GM18951 (cell line): ENCODE data around the gene AGXT2.
"Not testable (repeated sequence)": the region's sequence is repeated elsewhere in the genome, so short reads cannot be mapped to it uniquely, and the experiment has no call there.

Source experiments
- POLR2A ChIP-seq: IDR thresholded peaks from 4 replicates; pipeline ENCODE4 v1.6.1; 2011; ENCODE audit warnings: mild to moderate bottlenecking; ENCODE audit not compliant: insufficient read length, insufficient read depth; ENCODE audit errors: extremely low read depth
- in situ Hi-C: fragments of 300-500 bp; cut with MboI; formaldehyde crosslinking; loops from one replicate; pipeline ENCODE4 v1.12.0; 2022; ENCODE audit warnings: low sequenced_read_pairs, mixed read lengths, inconsistent platforms; ENCODE audit not compliant: unreplicated experiment

AGXT2 gene

DNA sequence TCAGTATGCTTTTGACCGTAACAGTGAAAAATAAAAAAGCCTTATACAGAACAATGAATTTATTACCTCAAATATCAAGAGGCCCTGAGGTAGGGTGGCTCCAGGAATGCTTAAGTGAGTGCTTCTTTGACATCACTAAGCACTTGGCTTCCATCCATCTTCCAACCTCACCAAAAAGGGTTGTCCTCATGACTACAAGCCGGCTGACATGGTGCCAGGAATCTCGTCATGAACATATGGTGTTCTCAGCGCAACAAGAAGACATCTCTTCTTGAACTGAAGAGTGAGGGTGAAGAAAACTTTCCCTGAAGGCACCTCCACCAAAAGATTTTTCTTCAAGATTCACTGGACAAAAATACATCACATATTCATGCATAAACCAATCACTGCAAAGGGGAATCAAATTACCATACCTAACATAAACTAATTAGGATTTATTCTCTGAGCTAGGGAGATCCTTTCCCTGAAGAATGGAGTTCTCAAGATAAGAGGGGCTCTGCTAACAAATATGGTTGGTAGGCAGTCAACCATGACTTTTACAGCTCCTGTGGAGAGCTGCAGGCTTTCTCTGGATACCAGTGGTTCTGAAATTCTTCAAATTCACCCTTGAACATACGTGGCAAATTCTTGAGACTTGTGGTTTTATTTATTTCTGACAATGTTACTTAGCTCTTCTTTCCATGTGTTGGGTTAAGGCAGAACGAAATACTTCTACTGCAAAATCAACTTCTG lies 49.5 kb downstream of the AGXT2 start:
- no peak for TF ChIP-seq POLR2A
- in situ Hi-C loops = no loop called here

DNA sequence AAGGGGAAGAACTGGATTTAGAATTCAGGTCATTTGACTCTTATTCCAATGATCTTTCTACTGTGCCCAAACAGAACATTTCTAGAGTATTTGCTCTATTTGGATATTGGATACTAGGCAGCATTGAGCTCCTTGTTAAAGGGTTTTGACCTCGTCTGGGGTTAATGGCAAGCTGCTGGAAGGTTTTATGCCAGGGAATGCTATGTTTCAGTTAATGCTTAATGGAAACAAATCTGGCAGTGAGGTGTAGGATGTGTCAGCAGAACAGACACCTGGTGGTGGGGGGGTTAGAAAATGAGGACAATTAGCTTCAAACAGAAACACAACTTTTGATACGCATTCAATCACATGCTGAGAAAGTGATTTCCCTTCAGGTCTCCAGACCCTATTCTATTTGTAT lies 51.5 kb downstream of the AGXT2 start:
- in situ Hi-C loops = no loop called here
- no peak for TF ChIP-seq POLR2A

DNA sequence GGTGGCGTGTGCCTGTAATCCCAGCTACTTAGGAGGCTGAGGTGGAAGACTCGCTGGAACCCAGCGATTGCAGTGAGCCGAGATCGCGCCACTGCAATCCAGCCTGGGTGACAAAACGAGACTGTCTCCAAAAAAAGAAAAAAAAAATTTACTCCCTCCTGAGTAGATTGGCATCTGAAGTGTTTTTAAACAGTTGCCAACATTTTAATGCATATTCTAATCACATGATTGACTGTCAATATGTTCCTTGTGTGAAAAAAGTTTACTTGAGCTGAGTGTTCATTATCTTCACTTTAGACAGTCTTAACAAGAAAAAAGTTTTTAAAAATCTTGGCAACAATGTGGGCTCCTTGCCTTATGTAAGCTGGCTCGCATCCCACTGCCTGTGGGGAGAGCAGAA lies 53.8 kb downstream of the AGXT2 start:
- TF ChIP-seq POLR2A = no peak
- in situ Hi-C loops = no loop called here

DNA sequence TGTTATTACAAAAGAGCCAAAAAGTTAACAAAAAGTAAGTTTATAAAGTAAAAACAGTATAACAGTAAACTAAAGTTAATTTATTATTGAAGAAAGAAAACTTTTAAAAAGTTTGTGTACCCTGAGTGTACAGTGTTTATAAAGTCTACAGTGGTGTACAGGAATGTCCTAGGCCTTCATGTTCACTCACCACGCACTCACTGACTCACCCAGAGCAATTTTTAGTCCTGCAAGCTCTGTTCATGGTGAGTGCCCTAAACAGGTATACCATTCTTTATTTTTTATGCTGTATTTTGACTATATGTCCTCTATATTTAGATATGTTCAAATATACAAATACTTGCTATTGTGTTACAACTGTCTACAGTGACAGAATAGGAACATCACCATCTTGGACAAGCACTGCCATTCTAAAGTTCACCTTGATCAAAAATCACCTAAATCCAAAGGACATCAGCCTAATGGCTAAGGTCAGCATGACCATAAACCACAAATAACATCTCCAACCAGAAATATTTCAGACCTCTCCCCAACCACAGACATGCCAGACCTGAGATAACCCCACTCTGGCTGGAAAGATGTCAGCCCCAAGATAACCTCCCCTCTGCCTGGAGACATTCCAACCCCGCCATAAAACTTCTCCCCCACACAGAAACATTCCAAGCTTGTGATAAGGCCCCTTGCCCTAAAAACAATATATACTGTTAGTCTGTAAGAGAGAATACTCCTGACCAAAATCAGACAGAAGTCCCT lies 56.1 kb downstream of the AGXT2 start:
- no peak for TF ChIP-seq POLR2A
- in situ Hi-C loops = no loop called here

DNA sequence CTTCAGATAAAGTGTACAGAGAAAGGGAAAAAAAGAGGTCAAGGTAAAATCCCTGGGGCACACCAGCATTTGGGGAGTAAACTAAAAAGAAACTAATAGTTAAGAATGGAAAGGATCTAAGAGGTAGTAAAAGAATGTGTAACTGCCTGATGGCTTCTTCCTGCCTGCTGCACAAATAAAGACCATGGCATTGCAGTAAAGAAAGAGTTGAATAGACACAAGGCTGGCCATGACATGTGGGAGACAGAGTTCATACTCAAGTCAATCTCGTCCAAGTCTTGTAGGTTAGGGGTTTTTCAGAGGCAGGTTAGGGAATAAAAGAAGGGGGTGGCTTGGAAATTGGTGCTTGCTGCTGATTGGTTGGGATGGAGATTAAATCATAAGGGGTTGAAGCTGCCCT lies 60.8 kb downstream of the AGXT2 start:
- no peak for TF ChIP-seq POLR2A
- in situ Hi-C loops = no loop called here

DNA sequence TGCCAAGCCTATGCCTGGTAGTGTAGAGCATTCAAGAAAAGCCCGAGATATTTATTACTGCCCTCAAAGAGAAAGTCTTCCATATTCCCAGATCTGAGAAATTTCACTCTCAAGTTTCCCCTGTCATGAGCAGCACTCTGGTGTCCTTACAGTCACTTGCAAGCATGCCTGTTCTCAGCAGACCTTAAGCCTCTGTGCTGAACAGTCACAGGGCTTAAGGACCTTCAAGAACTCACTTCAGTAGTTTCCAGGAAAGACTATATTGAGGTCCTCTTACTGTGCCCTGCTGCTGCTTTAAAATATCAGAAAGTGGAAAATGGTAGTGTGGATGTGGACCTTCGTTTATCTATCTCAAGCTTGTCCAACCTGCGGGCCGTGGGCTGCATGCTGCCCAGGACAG lies 64.9 kb downstream of the AGXT2 start:
- in situ Hi-C loops = no loop called here
- TF ChIP-seq POLR2A = no peak

DNA sequence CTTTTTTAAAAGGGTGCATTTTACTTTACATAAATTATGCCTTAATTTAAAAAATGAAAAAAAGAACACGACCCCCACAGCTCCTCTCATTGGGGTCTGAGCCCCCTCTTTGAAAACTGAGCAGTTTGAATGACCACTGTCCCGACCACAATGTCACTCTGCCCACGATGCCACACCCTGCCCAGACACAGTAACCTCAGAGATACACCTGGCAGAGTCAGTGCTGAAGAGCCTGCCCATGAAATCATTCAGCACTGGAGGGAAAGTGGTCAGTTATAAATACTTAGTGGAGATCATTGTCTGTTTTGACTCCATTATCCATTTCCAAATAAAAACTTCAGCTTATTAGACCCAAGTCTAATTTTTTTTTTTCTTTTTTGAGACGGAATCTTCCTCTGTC lies 69.1 kb downstream of the AGXT2 start:
- in situ Hi-C loops = no loop called here
- no peak for TF ChIP-seq POLR2A

DNA sequence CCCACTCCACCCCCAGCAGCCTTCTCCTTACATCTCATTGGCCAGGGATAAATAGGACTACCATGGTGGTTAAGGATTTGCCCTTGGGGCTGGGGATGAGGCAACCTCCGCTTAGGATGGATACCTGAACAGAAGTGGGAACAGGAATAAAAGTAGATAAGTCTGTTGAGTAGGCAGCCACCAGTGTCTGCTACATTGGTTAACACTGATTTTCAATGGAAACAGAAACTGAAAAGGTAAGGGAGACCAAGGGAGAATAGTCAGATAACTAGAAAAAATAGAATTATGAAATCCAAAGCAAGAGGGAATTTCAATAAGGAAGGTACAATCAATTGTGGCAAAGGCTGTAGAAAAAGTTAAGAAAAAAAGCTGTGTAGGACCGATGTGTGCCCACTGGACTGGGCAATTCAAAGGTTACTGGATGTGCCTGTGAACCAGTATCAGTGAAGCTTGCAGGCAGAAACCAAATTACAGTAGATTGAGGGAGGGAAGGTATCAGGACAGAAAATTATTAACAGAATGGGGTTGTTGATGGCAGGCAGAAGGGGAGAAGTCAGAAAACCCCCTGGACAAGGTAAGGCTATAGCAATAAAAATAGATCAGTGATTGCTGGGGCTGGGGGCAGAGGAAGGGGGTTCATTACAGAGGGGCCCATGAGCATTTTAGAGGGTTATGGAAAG lies 69.7 kb downstream of the AGXT2 start:
- in situ Hi-C loops = no loop called here
- TF ChIP-seq POLR2A = no peak

DNA sequence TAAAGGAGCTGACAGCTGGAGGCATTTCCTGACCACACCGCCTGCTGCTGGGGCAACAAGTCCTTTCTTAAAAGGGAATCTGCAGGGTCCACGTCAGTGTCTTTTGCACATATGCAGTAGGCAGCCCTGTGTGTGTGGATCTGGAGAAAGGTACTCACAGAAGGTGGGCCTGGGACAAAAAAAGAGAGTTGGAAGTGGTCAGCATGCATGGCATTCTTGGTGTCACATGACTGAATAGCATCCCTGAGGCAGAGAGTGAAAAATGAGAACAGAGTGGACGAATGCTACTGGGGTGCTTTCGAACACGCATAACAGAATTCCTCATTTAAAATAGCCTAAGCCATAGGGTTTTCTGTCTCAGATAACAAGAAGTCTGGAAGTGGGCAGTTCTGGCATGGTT lies 71.4 kb downstream of the AGXT2 start:
- in situ Hi-C loops = no loop called here

DNA sequence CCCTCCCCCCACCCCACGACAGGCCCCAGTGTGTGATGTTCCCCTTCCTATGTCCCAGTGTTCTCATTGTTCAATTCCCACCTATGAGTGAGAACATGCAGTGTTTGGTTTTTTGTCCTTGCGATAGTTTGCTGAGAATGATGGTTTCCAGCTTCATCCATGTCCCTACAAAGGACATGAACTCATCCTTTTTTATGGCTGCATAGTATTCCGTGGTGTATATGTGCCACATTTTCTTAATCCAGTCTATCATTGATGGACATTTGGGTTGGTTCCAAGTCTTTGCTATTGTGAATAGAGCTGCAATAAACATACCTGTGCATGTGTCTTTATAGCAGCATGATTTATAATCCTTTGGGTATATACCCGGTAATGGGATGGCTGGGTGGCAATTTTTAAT lies 76.1 kb downstream of the AGXT2 start:
- in situ Hi-C loops = not testable (repeated sequence)

More for the DNA sequence above, 71.4 kb downstream of the AGXT2 start:
- TF ChIP-seq POLR2A = no peak

DNA sequence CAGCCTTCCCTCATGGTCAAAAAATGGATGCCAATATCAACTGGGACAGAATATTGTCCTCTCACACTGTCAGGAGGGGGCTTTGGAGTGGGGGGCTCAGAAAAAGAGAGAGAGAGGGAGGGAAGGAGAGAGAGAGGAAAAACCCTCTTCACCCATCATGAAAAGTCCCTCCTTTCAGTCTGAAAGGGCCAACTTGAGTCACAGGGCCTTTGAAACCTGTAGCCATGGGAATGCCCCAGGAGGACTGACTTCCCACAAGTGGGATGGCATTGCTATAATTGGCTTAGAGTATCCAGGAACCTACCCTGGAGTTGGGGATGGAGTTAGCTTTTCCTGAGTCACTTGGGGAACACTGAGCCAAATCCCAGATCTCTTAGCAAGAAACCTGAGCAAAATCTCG lies 77.2 kb downstream of the AGXT2 start:
- TF ChIP-seq POLR2A = no peak
- in situ Hi-C loops = no loop called here

DNA sequence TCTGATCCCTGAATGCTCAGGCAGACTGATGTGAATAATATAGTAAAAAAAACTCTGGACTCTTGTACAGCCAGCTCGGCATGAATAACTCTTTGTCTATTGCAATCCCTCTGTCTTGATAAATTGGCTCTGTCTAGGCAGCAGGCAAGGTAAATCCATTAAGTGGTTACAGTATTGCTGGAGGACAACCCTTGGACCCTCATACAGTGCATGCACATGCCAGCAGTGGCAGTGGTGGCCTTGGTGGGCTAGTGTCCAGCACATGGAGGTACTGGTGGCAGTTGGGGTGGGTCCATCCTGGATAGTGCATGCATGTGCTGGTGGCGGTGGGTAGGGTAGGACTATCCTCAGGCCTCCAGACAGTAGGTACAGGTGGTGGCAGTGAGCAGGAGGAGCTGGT lies 79.5 kb downstream of the AGXT2 start:
- in situ Hi-C loops = no loop called here
- TF ChIP-seq POLR2A = no peak

DNA sequence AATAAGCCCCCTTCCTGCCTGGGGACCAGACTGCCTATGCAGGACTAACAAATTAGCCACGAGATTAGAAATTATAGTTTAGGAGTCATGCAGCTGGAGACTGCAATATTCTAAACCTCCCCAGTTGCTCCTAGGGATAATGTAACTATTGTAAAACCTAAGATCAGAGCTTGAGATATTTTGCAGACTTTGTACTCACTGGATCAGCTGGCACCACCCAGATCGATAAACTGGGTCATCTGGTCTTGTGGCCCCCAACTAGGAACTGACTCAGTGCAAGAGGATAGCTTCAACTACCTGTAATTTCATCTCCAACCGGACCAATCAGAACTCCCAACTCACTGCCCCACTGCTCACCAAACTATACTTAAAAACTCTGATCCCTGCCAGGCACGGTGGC lies 80.2 kb downstream of the AGXT2 start:
- in situ Hi-C loops = no loop called here
- no peak for TF ChIP-seq POLR2A

DNA sequence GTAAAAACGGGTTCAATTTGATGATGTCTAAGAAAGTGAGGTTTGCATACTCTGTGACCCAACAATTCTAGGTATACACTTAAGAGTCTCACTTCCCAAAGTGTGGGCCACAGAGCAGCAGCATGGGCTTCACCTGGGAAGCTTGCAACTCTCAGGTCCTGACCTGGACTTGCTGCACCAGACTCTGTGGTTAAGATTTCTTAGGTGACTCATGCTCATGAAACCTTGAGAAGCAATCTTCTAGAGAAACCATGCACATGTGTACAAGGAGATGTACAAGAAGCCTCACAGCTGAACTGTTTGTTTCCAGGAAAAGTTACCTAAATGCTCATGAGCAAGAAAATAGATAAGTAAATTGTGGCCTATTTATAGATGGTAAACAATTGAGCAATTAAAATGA lies 88.4 kb downstream of the AGXT2 start:
- in situ Hi-C loops = loop anchor here (10.0 kb wide), 1 partner anchor 45 kb away; no protein-coding TSS in a partner anchor
- no peak for TF ChIP-seq POLR2A
